HUES6 (cell line): ENCODE data around the gene INPP5B.

ENCODE experiments used
- H3K27ac ChIP-seq: 2 replicates; pipeline ENCODE4 v1.7.0; 2013; ENCODE audit warnings: low read depth, mild to moderate bottlenecking, low read length, inconsistent platforms
- H3K27me3 ChIP-seq: 2 replicates; pipeline ENCODE4 v1.6.1; 2013; ENCODE audit warnings: low read length; ENCODE audit not compliant: control insufficient read depth, insufficient read depth
- H3K36me3 ChIP-seq: 2 replicates; pipeline ENCODE4 v1.6.1; 2013; ENCODE audit warnings: low read length; ENCODE audit not compliant: control insufficient read depth, insufficient read depth
- H3K4me1 ChIP-seq: 2 replicates; pipeline ENCODE4 v1.6.1; 2013; ENCODE audit warnings: low read length; ENCODE audit not compliant: control insufficient read depth, insufficient read depth
- H3K4me3 ChIP-seq: 2 replicates; pipeline ENCODE4 v1.5.1; 2013; ENCODE audit warnings: low read depth, low read length
- H3K9ac ChIP-seq: one replicate; pipeline ENCODE4 v1.6.1; 2013; ENCODE audit warnings: mild to moderate bottlenecking, low read length
- H3K9me3 ChIP-seq: 2 replicates; pipeline ENCODE4 v1.6.1; 2013; ENCODE audit warnings: low read depth, low read length; ENCODE audit not compliant: control insufficient read depth, insufficient read depth

The INPP5B gene

DNA sequence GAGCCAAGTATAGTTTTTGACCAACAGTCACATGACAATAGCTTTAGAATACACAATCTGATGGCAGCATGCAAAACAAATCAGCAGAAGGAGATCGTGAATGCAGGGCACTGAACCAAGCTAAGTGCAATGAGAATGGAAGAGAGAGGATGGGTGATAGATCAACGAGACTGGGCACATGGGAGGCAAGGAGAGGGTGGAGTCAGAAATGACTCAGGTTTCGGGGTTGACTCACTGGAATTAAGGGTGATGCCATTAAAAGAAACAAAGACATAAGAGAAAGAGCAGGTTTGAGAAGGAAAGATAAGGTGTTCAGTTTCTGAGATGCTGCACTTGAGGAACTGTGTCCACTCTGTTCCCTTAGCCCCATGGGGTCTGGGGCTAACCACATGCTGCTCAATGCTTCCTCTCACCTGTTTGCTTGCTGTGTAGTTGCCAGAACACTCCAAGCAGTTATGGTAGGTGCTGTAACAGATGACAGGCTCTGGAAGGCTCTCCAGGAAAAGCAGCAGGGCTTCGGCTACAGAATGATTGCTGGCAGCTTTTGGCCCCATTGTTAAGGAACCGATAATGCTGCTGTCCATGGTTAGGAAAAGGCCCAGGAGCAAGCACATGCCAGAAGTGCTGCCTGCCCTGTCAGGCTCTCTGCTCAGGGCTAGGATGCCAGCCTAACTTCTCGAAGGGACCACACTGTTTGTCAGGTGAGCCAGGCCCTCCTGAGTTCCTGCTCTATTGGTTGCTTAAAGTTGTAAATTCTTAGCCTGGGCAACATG is 81.3 kb downstream of the INPP5B start:
- Histone ChIP-seq H3K27ac (no peak overlapping the region), H3K9ac (no peak overlapping the region), H3K27me3 (no peaks in the 10 kb centered on the region), H3K4me1 (no peaks in the 10 kb centered on the region), H3K9me3 (no peaks in the 10 kb centered on the region), H3K4me3 (no peak overlapping the region), H3K36me3 (peaks cover 63% of the 10 kb centered on the region)

DNA sequence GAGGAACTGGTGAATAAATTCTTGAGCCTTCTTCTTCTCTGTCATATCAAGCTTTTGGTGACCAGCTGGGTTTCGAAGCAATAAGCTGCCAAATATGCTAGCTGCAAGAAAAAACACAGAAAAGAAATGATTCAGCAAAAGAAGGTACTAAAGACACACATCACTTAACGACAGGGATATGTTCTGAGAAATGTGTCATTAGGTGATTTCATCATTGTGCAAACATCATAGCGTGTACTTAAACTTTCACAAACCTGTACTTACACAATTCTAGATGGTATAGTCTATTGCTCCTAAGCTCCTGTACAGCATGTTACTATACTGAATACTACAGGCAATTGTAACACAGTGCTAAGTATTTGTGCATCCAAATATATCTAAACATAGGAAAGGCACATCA is 84.5 kb downstream of the INPP5B start:
- Histone ChIP-seq H3K4me3 (no peak overlapping the region), H3K36me3 (peaks cover 47% of the 10 kb centered on the region), H3K9me3 (no peaks in the 10 kb centered on the region), H3K9ac (no peak overlapping the region), H3K4me1 (peaks cover 7% of the 10 kb centered on the region), H3K27me3 (no peaks in the 10 kb centered on the region), H3K27ac (no peak overlapping the region)

DNA sequence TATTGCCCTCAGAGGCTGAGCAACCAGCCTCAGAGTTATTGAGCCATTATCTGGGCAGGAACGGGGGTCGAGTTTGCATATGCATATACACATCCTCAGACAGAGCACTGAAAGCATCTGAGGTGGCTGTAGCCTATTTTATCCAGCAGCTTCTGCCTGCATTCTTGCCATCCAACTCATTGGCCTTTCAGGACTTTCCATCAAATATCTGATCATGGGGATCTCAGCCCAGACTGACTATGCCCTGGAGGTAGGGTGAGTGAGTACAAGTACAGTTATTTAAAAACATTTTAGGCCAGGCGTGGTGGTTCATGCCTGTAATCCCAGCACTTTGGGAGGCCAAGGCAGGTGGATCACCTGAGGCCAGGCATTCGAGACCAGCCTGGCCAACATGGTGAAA is 85.7 kb downstream of the INPP5B start:
- Histone ChIP-seq H3K4me1 (peaks cover 7% of the 10 kb centered on the region), H3K4me3 (no peak overlapping the region), H3K36me3 (peaks cover 44% of the 10 kb centered on the region), H3K27ac (no peak overlapping the region), H3K27me3 (no peaks in the 10 kb centered on the region), H3K9ac (no peak overlapping the region), H3K9me3 (no peaks in the 10 kb centered on the region)

DNA sequence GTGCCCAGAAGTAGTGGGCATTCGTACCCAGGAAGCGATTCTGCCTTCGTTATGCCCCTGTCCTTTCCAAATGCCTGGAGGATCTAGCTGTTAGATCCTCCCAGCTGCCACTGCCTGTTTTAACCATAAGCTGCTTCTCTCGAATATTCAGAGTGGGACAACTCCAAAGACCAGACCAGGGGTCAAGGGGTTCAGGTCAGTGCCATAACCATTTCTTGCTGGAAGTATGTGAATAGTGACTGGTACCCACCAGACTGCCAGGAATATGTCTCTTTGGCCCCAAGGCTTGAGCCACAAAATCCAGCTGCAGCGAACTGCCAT is 86.5 kb downstream of the INPP5B start:
- H3K9ac ChIP-seq = peak overlapping the region; percentile 89
- H3K4me1 ChIP-seq = peaks cover 7% of the 10 kb centered on the region
- peak overlapping the region; percentile 97 for H3K4me3 ChIP-seq
- peaks cover 37% of the 10 kb centered on the region for H3K36me3 ChIP-seq
- no peaks in the 10 kb centered on the region for H3K9me3 ChIP-seq
- no peaks in the 10 kb centered on the region for H3K27me3 ChIP-seq
- H3K27ac ChIP-seq = no peak overlapping the region

DNA sequence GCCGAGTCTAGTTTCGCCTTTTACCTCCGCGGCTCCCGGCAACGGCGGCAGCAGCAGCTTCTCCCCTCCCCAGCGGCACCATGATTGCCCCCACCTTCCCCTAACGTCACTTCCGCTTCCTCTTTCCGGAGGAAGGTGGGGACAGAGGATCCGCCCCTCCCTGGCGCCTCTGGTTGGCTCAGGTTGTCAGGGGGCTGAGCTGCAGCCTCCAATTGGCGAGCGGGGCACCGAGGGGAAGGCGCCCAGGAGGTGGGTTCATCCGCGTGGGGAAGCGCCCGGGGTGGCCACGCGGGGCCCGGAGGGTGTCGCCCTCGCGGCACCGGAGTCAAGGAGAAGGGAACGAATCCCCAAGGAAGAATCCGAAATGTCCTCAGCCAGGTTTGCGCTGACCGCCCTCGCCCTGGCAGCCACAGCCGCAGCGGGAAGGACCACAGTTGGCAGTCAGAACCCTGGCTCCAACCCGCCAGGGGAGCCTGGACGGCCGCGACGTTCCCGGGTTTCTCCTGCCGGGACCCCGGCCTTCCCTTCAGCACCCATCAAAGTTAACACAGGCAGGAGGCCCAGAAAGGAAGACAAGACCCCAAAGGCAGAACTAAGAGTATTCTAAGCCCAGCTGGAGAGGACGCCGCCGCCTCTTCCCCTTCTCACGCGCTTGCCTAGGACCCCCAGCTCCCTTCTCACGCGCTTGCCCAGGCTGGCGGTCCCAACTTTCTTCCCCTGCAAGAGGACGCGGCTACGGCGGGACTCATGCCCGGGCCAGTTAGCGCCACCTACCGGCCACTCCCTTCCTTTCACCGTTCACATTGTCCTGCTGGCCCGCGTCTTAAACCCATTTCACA is 87.1 kb downstream of the INPP5B start, which contains the start of gene MTF1:
Gene MTF1, minus strand, starts transcription at position 86 of the 839 bp plus-strand sequence. CDS start 1,934 bp downstream, outside the sequence.
- peaks cover 37% of the 10 kb centered on the region for H3K36me3 ChIP-seq
- H3K27ac ChIP-seq = peak within 1 kb of the TSS; percentile 64; the same call in 1 of the 2 replicates
- H3K9me3 ChIP-seq = no peaks in the 10 kb centered on the region
- peak within 1 kb of the TSS; percentile 89 for H3K9ac ChIP-seq
- H3K4me1 ChIP-seq = peaks cover 7% of the 10 kb centered on the region
- H3K27me3 ChIP-seq = no peaks in the 10 kb centered on the region
- peak within 1 kb of the TSS; percentile 97 for H3K4me3 ChIP-seq

DNA sequence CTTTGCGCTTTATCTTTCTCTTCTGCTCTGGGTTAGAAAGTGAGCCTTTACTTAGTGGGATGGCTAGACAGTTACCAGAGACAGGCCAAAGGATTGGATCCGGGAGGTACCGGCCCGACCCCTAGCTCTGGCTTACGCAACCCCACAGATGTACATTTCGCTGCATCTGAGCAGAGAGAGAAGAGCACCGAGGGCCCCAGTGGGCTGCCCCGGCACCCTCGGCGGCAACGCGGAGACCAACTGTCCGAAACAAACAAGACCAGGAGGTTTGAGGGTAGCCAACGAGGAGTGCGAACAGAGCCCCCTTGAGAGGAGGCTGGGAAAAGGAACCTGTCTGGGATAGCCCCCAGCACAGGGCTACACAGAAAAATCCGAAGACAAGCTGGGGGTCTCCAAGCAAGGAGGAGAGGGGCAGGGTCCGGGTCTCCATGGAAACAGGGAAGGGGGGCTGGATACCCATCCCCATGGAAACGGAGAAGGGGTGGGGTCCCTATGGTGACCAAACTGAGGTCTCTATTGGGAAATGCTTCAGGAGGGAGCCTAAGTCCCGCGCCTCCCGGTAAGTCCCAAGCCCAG is 87.8 kb downstream of the INPP5B start:
- H3K4me3 ChIP-seq = peak overlapping the region; percentile 97
- peak overlapping the region; percentile 59; the same call in 1 of the 2 replicates for H3K27ac ChIP-seq
- H3K9ac ChIP-seq = peak overlapping the region; percentile 89
- H3K36me3 ChIP-seq = peaks cover 30% of the 10 kb centered on the region
- no peaks in the 10 kb centered on the region for H3K9me3 ChIP-seq
- H3K27me3 ChIP-seq = no peaks in the 10 kb centered on the region
- peaks cover 7% of the 10 kb centered on the region for H3K4me1 ChIP-seq

DNA sequence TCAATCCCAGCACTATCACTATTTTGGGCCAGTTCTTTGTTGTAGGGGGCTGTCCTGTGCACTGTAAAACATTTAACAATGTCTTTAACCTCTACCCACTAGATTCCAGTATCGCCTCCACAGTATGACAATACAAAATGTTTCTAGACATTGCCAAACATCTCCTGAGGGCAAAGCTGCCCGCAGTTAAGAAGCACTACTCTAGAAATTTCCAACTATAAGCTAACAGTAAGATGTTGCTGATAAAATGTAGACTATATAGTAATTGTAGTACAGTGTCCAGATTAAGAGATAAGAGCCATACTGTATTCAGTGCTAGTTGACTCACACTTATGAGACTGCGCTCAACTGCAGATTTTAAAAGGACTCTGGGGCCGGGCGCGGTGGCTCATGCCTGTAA is 92.4 kb downstream of the INPP5B start:
- H3K4me1 ChIP-seq = peaks cover 4% of the 10 kb centered on the region
- no peak overlapping the region for H3K4me3 ChIP-seq
- no peaks in the 10 kb centered on the region for H3K27me3 ChIP-seq
- H3K36me3 ChIP-seq = peaks cover 13% of the 10 kb centered on the region
- no peak overlapping the region for H3K9ac ChIP-seq
- H3K27ac ChIP-seq = no peak overlapping the region
- H3K9me3 ChIP-seq = no peaks in the 10 kb centered on the region

DNA sequence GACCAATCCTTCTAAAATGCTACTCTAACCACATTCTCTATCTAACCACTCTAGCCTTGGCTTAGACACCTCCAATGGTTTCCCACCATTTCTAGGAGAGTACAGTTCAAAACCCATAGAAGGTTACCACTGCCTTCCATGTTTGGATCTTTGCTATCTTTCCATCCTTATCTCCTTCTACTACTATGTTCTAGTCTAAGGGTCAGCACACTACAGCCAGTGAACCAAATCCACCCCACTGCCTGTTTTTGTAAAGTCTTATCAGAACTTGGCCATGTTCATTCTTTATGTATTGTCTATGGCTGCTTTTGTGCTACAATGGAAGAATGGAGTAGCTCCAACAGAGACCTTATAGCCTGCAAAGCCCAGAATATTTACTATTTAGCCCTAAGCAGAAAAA is 93.7 kb downstream of the INPP5B start:
- H3K27ac ChIP-seq = no peak overlapping the region
- H3K9ac ChIP-seq = no peak overlapping the region
- no peak overlapping the region for H3K4me3 ChIP-seq
- no peaks in the 10 kb centered on the region for H3K27me3 ChIP-seq
- H3K9me3 ChIP-seq = no peaks in the 10 kb centered on the region
- H3K4me1 ChIP-seq = no peaks in the 10 kb centered on the region
- H3K36me3 ChIP-seq = peaks cover 14% of the 10 kb centered on the region

DNA sequence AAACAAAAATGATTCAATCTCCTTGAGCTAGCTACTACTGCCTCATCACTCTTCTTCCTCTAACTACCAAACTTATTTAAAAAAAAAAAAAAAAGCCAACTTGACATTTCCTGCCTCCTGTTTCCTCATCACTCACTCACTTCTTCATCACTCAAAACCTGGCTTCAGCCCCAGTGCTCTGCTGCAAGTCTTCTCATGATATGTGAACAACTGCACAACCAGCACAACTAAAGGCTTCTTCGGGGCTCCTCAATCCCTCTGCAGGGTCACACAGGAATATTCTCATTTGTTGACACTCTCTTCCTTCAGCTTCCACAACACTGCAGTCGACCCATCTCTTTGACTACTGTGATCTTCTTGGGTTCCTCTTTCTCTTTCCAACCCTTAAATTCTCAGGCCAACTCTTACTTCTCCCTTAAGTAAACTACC is 95.1 kb downstream of the INPP5B start:
- Histone ChIP-seq H3K4me1 (no peaks in the 10 kb centered on the region), H3K9me3 (no peaks in the 10 kb centered on the region), H3K27me3 (no peaks in the 10 kb centered on the region), H3K9ac (no peak overlapping the region), H3K4me3 (no peak overlapping the region), H3K36me3 (peaks cover 7% of the 10 kb centered on the region; the same call in 1 of the 2 replicates), H3K27ac (no peak overlapping the region)

DNA sequence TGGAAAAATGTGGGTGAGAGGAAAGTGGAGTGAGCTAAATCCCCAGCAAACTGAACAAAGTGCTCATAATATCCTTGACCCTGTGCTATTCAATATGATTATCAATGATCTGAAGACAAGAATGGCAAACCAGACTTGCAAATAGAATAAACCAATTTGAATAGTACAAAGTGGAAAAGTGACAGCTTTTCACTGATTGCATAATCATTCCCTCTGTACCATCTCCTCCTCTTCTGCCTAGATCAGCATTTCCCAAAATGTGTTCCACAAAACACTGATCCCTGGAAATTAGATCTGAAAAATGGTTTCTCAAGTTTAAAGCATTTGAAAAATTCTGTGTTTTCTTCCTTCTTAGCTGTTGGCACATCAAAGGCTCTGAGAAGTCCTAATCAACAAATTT is 95.6 kb downstream of the INPP5B start:
- Histone ChIP-seq H3K9ac (no peak overlapping the region), H3K27me3 (no peaks in the 10 kb centered on the region), H3K36me3 (peaks cover 7% of the 10 kb centered on the region; the same call in 1 of the 2 replicates), H3K4me3 (no peak overlapping the region), H3K4me1 (no peaks in the 10 kb centered on the region), H3K27ac (no peak overlapping the region), H3K9me3 (no peaks in the 10 kb centered on the region)
